ENCODE data around the gene FCN3.
A peak's percentile ranks its signal among the peaks of the same experiment; 100 is the strongest.
"Not testable (repeated sequence)": the region's sequence is repeated elsewhere in the genome, so short reads cannot be mapped to it uniquely, and the experiment has no call there.

The FCN3 gene

DNA sequence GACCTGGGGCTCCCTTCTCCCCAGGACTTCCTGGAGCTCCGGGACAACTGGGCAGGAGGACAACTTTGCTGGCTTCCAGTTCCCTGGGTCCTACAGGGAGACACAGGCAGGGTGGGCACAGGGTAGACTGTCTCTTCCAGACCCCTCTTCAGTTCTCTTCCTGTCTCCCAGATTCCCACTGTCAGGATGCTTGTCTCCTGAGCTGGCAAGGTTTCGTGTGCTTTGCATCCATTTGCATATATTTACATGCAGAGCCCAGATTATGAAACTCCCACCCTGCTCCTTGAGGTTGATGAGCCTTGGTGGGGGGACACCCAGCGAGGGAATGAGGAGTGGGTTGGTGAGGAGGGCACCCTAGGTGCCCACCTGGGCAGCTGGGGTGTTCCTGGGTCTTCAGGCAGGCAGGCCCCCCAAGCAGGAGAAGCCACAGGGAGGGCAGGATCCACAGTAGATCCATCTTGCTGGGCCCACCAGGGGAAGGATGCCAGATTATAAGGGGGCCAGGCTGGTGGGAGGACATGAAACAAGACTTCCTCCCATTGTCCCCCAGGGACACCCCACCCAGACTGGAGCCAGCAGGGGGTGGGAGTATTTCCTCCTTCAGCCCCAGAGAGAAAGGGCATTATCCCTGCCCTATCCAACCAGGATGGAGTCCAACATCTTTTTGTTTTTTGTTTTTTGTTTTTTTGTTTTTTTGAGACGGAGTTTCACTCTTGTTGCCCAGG lies at the start of gene FCN3:
FCN3 (minus strand) TSS at position 463 of the 725 bp plus-strand sequence; CDS start at position 457, 6 bp downstream.
- Histone ChIP-seq H3K4me3 (no peak within 1 kb of the TSS), H3K27ac (no peak within 1 kb of the TSS)

DNA sequence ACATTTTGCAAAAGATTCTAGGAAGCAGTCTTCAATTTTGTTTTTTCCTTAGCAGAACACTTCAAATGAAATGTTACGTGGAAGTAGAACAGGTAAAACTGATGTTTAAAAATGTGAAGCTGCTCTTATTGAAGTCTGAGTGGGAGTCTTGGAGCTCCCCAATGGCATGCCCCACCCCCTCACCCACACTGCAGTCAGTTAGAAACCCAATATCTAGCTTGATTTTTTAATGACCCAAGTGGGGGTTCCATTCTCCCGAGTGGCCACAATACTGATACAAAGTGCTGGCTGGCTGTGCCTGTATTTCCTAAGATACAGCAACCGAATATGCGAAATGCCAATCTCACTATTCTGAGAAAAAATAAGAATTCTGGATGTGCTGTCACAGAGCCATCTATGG lies 49.1 kb upstream of the FCN3 start:
- Histone ChIP-seq H3K27ac (peak overlapping the region in 2 of 21 experiments; percentile 29 to 69), H3K4me3 (no peak overlapping the region)

DNA sequence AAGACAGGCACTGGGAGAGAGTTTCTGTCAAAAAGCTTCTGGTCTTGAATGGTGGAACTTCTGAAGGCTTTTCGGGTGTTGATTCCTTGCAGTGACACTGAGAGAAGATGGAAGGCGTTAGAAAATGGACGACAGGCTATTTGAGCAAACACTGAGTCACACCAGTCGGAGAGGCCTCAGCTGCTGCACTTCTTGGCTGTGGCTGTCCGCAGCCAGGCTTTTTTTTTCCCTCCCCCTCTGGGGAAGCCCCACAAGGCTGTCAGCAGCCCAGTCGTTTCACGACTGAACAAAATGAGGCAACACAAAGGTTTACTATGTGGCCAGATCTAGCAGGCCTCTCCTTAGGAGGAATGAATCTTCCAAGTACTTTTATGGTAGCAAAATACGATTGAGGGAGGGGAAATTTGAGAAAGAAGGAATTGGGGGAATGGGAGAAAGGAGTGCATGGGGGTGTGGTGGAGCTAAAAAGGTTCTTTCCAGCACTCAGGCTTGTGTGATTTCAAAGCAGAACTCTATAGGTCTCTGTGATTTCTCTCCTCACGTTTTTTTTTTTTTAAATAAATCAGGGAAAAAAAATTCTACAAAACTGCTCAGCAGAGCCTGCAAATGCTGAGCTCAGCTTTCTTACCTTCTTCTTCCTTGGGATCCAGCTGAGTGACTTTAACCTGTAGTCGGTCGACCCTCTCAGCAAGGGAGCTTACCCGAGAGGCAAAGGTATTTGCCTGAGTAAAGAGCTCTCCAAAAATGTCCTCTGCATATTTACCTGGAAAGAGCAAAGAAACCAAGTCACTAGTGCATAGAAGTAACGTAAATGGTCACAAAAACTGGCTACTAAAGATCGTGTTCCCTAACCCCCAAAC lies 43.9 kb upstream of the FCN3 start:
- peak overlapping the region in 18 of 21 experiments; percentile 19 to 80 (median 58) for H3K27ac ChIP-seq

DNA sequence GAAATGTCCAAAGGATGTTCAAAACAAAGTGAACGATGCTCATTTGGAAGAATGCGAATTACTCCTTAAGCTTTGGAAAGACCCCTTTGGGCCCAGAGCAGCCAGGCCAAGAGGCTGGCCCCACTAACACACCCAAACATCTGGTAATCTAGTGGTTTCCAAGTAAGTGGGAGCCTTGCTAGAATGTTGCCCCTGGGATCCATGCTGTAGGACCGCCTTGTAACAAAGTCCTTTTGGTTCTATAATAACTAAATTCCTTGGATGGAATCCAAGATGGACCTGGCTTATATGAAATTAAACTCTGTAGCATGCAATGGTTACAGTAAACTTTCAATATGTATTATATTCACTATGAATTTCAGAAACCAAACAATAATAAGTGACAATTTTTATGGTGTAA lies 43.1 kb upstream of the FCN3 start:
- Histone ChIP-seq H3K4me3 (no peak overlapping the region), H3K27ac (peak overlapping the region in 17 of 21 experiments; percentile 19 to 80 (median 59))

More for the DNA sequence above, 43.9 kb upstream of the FCN3 start:
- H3K4me3 ChIP-seq, result no peak overlapping the region

DNA sequence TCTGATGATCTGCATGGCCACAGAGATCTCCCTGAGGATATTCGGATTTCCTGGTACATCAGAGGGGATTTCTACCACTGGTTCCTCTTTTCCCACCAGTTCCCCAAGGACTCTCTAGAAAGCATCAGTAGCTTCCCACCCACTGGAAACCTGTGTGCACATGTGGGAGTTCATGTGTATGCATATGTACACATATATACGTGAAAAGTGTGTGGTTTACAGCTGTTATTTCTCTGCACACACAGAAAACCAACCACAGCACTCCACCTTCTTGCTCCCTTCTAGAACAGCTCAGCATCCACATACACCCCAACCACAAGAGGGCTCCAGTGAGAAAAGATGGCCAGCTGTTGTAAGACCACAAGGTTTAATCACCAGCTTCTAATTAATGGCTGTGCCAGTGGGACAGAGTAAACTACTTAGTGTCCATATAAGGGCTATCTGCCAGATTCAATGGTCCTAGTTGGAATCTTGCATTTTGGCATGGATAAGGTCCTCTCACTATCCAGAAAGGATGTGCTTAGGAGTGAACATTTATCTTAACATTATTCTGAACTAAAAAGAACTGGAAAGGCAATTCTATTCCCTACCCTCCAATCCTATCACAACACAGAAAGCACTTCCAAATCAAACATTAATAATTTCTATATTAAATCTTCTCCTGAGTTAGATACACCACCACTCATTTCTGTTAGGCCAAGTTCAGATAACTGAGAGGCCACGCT lies 41.9 kb upstream of the FCN3 start:
- Histone ChIP-seq H3K27ac (peak overlapping the region in 5 of 21 experiments; percentile 12 to 53 (median 42)), H3K4me3 (no peak overlapping the region)

DNA sequence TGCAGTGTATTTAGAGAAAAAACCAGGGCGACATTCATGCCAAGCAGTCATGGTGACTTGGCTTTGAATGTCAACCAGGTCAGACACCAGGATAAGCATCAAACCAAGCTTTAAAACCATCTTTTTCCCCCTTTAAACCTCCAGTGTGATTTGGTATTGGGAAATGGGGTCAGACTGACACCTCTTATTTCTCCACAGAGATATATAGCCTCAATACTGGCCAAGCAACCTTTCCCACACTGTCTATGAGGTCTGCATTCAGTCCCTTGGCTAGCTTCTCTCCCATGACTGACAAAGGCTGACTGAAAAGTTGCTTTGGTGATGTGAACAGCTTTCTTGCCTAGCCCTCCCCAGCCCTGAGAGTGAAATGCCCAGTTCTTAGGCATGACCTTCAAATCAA lies 39.5 kb upstream of the FCN3 start:
- no peak overlapping the region for H3K4me3 ChIP-seq
- H3K27ac ChIP-seq, result peak overlapping the region in 7 of 21 experiments; percentile 6 to 51 (median 14)

DNA sequence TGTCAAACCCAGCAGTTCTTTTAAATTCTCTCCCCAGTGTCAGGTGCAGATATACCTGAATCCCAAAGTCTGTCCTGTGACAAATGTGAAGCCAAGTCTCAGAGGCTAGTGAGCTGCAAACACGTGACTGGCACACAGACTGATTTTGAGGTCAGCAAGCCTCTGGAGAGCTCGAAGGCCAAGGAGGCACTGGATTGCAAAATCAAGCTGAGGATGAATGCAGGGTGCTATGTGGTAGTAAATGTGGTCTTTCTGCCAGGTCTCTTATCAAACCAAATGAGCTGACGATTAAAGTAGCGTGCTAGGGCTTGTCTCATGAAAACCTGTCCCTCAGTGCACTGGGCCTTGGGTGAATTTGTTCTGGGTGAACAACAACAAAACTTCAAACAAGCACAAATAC lies 38.4 kb upstream of the FCN3 start:
- Histone ChIP-seq H3K27ac (peak overlapping the region in 8 of 21 experiments; percentile 6 to 54 (median 25)), H3K4me3 (no peak overlapping the region)

DNA sequence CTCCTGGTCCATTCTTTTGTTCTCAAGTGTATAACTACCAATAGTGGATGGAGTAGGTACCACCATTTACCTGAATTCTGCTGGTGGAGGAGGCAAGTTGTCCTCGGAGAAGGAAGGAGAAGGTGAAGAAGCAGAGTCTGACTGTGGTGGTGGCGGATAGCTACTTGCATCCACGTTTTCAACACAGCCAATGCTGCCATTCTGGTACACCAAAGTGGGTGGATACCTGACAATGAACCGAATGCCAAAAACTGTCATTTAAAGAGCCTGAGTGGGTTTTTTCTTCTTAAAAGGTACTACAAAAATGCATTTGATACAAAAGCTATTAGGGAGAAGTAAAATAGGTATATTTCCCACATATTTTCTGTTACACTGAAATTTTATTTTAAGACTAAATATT lies 37.9 kb upstream of the FCN3 start:
- Histone ChIP-seq H3K4me3 (no peak overlapping the region), H3K27ac (peak overlapping the region in 1 of 21 experiments; percentile 54)

DNA sequence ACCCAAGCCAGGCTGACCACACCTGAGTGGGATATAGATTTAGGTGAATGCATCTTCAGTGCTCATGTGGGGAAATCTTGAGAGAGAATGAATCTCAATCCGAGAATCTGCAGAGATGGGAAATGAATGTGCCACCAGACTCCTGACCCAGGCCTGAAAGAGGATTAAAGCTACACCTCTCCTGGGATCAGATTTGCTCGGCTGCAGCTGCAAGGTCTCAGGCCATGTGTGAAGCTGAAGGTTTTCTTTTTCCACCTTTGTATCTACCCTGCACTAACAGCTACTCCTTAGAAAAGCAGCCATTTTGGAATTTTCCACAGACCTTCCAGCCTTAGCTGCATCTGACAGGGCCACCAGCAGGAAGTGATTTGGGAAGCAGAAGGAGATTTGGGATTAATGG lies 36.1 kb upstream of the FCN3 start:
- H3K27ac ChIP-seq, result no peak overlapping the region

DNA sequence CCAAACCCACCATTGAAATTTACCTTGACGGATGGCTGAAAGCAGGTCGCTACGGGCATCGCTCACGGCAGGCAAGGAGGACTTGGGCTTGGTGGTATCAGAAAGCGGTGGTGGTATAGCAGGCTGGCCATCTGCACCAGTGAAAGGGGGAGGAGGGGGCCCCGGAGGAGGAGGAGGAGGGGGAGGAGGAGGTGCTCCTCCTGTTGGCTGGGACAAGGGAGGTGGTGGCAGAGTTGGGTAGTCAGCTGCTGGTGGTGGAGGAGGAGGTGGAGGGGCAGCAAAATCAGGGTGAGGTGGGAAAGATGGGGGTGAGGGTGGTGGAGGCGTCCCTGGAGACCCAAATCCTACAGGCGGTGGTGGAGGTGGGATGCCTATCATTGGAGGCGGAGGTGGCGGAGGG lies 35.0 kb upstream of the FCN3 start:
- Histone ChIP-seq H3K27ac (peak overlapping the region in 2 of 21 experiments; percentile 1 to 24), H3K4me3 (no peak overlapping the region)

More for the DNA sequence above, 36.1 kb upstream of the FCN3 start:
- H3K4me3 ChIP-seq, result no peak overlapping the region

DNA sequence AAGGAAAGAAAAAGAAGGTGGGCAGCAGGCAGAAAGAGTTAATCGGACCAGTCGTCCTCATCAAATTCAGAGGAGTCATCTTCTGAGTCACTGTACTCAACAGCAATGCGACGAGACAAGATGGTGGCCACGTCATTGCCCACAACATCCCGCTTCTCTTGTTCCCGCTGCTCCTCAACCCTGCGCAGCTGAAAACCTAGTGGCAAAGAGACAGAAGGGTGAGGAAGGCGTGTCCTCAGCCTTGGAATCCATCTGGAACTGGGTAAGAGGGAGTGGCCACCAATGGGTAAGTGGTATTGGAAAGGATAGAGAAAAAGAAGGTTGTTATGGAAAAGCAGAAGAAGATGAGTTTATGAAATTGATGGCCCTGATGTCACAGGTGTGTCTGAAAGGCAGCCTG lies 33.5 kb upstream of the FCN3 start:
- Histone ChIP-seq H3K4me3 (no peak overlapping the region), H3K27ac (peak overlapping the region in 5 of 21 experiments; percentile 7 to 81 (median 14))

DNA sequence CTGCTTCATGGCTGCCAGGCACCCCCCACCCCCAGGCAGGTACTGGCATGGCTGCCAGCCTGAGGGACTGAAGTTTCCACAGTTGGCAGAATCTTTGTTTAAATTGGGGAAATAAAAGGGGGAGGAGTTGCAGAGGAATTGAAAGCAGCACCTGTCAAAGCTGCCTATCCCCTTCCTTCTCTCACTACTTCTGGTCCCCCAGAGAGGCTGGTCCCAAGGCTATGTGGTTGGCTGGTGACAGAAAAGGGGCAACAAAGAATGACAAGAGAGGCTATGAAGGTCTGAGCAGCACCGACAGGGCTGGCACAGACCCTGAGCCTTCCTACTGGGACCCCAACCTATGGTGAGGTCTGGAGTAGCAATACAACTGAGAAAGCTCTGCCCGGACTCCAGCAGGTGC lies 32.2 kb upstream of the FCN3 start:
- peak overlapping the region in 17 of 21 experiments; percentile 8 to 81 (median 64) for H3K27ac ChIP-seq
- not testable (repeated sequence) for H3K4me3 ChIP-seq

DNA sequence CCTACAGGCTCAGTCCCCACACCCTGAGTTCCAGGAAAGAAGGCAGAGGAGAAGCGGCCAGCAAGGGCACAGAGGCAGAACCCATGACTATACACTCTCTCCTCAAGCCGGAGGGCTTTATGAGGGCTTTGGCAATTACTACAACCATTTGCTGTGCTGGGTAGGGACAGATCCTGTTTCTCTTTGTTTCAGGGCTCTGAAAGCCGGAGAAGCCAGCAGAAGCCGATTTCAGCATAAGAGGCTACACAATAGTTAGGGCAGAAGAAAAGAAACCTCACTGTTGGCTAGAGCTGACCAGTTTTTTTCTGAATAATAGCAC lies 31.7 kb upstream of the FCN3 start:
- Histone ChIP-seq H3K4me3 (no peak overlapping the region), H3K27ac (peak overlapping the region in 17 of 21 experiments; percentile 8 to 81 (median 69))

DNA sequence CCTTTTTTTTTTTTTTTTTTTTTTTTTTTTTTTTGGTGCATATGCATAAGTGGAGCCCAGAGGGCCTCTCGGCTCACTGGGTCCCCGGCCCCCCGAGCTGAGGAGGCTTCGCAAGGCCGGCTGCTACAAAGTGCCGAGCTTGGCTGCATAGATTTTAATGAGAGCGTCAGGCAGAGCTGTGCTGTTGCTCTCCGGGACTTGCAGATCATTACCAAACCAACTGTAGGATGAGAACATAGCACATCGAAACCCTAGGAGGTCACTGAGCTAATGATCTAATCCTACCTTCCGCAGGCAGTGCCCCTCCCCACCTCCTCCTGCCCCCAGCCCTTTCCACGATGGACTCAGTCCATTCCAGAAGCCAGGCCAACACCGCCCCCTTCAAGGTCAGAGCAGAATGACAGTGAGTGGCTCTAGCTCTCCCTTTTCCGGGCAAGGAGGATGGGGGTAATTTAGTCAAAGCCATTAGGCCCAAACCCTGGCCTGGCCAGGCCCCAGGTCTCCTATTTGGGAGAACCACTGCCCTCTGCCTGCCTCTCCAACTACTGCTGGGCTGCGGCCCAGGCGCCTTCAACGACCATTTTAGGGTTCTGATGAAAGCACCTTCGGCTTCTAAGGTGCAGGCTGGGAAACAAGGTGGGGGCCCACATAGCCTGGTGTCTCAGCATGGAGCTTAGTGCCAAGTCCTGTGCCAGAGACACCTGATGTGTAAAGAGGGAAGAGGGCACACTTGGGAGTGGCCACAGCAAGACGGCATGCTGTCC lies 31.2 kb upstream of the FCN3 start:
- H3K27ac ChIP-seq, result peak overlapping the region in 15 of 21 experiments; percentile 21 to 81 (median 77)
- H3K4me3 ChIP-seq, result not testable (repeated sequence)

DNA sequence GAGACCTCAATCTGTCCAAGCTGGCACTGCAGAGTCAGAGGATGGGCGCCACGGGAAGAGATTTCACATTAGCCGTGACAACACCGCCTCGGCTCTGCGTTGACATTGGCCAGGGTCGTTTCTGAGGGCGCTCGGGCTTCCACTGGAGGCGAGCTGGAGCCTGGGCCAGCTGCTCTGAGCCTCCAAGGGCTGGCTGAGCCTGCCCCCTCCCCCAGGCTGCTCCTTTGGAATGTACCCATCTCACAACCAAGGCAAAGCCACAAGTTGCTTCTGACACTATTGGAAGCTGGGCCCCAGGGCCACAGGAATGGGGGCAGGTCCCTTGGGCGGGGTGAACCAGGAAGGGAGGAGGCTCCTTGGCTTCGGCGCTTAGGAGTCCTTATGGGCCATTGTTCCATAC lies 30.4 kb upstream of the FCN3 start:
- H3K4me3 ChIP-seq, result no peak overlapping the region

DNA sequence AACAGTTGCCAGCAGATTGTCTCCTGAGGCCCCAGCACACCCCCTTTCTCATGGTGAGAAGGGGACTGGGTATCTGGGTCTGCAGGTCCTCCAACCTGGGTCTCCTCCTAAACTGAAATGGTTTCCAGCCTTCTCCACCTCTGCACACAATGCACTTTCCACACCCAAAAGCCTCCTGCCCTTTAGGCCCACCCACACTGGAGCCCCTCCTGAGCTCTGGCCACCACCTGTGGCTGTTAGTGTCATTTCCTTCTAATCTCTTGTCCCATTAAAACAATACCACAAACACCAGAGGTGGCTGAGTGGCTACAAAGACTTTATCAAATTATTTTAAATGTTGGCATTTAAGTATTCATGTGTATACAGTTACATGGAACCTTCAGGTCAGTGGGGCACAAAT lies 29.3 kb upstream of the FCN3 start:
- H3K4me3 ChIP-seq, result no peak overlapping the region
- peak overlapping the region in 20 of 21 experiments; percentile 39 to 81 (median 74) for H3K27ac ChIP-seq

More for the DNA sequence above, 30.4 kb upstream of the FCN3 start:
- peak overlapping the region in 18 of 21 experiments; percentile 39 to 81 (median 72) for H3K27ac ChIP-seq

DNA sequence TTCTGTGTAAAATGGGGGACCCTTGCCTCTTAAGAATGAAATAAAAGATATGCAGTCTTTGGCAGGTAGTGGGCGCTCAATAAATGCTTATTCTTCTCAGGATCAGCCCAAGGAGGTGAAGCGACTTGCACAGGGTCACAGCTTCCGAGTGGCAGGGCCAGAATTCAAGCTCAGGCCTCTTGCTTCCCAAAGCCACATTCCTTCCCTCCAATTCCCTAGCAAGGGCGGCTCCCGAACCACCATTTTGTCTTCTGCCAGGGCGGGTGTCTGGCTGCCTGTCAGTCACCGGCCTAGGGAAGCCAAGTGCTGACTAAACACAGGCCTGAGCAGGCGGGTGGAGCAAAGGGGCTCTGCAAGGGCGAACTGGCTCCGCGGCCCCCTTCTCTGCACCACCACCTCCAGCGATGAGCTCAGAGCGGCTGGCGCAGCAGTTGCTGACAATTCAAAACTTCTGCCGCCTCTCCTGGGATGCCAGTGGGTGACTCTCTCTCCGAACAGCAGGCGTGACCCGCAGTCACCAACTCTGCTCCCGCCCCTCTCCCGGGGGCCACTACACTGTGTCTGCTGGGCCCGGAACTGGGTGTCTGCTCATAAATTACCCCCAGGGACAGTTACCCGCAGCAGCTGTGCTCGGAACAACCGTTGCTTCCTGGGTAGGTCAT lies 28.6 kb upstream of the FCN3 start:
- Histone ChIP-seq H3K4me3 (no peak overlapping the region), H3K27ac (peak overlapping the region; percentile 14 to 81 (median 73))

DNA sequence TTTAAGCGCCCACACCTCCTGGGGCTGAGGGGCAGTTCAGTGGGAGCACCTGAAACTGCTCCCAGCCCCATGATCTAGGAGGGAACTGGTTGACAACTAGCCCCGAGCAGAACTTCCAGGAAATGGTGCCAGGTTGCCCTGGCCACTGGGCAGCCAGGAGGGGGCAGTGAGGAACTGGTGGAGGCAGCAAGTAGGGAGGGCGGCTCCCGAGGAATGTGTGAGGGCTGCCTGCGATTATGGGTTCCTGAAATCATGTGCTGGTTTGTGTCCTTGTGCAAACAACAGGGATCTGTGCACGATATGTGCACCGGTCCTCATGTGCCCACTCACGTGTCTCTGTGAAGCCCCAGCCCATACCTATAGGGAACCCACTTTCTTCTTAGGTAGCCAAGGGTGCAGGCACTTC lies 27.7 kb upstream of the FCN3 start:
- H3K27ac ChIP-seq, result peak overlapping the region in 19 of 21 experiments; percentile 39 to 81 (median 76)
- no peak overlapping the region for H3K4me3 ChIP-seq

DNA sequence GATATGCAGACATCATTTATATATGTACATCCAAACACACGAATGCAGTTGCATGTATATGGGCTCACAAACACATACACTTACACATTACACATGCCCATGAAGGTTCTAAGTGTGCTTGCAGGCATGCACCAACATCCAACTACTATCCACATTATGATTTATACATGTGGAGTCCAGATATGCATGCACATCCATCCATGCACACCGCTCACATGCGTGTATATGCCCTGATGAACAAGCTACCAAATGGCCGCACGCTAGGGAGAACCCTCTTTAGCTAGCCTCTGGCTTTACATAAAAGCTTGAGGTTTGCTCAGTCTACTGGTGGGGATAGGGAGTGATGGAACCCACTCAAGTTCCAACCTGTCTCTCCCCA lies 26.3 kb upstream of the FCN3 start:
- no peak overlapping the region for H3K27ac ChIP-seq

More for the DNA sequence above, 26.3 kb upstream of the FCN3 start:
- no peak overlapping the region for H3K4me3 ChIP-seq
